GM19452 (cell line): ENCODE measurements around the gene TBATA.

Experiments used
- ATAC-seq: cut with Tn5 transposase; IDR thresholded peaks from one replicate; pipeline ENCODE4 v1.9.1; 2021; ENCODE audit not compliant: unreplicated experiment

The TBATA gene

GRCh38 chr10:70809011-70809611 lies 23.9 kb upstream of the TBATA start:
- no peak for ATAC-seq

GRCh38 chr10:70807556-70807955 lies 22.4 kb upstream of the TBATA start:
- ATAC-seq = no peak

GRCh38 chr10:70806841-70807240 lies 21.7 kb upstream of the TBATA start:
- no peak for ATAC-seq

GRCh38 chr10:70805619-70806215 lies 20.5 kb upstream of the TBATA start:
- ATAC-seq = no peak

GRCh38 chr10:70804421-70804808 lies 19.2 kb upstream of the TBATA start:
- ATAC-seq = no peak

- ATAC-seq = no peak
Observed at GRCh38 chr10:70803775-70804420, 18.7 kb upstream of the TBATA start.

- no peak for ATAC-seq
Observed at GRCh38 chr10:70801854-70802253, 16.7 kb upstream of the TBATA start.

- ATAC-seq = no peak
Observed at GRCh38 chr10:70799124-70799523, 13.9 kb upstream of the TBATA start.

- no peak for ATAC-seq
Observed at GRCh38 chr10:70797840-70798239, 12.7 kb upstream of the TBATA start.

- no peak for ATAC-seq
Observed at GRCh38 chr10:70795613-70796012, 10.4 kb upstream of the TBATA start.

- no peak for ATAC-seq
Observed at GRCh38 chr10:70791386-70792039, 6.3 kb upstream of the TBATA start.

- no peak for ATAC-seq
Observed at GRCh38 chr10:70786799-70787415, 1.7 kb upstream of the TBATA start.

- ATAC-seq = no peak
Observed at GRCh38 chr10:70784471-70784870, 706 bp downstream of the TBATA start.

- no peak for ATAC-seq
Observed at GRCh38 chr10:70784016-70784415, 1.2 kb downstream of the TBATA start.

- ATAC-seq = no peak
Observed at GRCh38 chr10:70782746-70783680, 2.2 kb downstream of the TBATA start.

- ATAC-seq = no peak
Observed at GRCh38 chr10:70782086-70782745, 3.0 kb downstream of the TBATA start.

GRCh38 chr10:70781461-70782051 lies 3.6 kb downstream of the TBATA start:
- no peak for ATAC-seq

- ATAC-seq = no peak
Observed at GRCh38 chr10:70780772-70781171, 4.4 kb downstream of the TBATA start.

- ATAC-seq = no peak
Observed at GRCh38 chr10:70780370-70780760, 4.8 kb downstream of the TBATA start.
